K562 (cell line): ENCODE measurements around the gene STX12. TPM values are rescaled to one million over a fixed set of nuclear protein-coding genes. Genes with fewer than 3 reads are reported as not detected.

ENCODE experiments used
- AFF4 ChIP-seq: sonication (generic); formaldehyde crosslinking; IDR thresholded peaks from 2 replicates; pipeline ENCODE4 v1.8.0; 2023; ENCODE audit warnings: mild to moderate bottlenecking, missing genetic modification reagents
- BACH1 ChIP-seq: fragments of 200-800 bp; sonication (Bioruptor generic); IDR thresholded peaks from 2 replicates; pipeline ENCODE4 v1.6.1; 2016; ENCODE audit warnings: missing genetic modification characterization, missing compliant biosample characterization
- CREBBP ChIP-seq: IDR thresholded peaks from one replicate; pipeline ENCODE4 v1.6.1; 2012; ENCODE audit warnings: low read depth, mild to moderate bottlenecking, control low read depth, inconsistent platforms, low read length
- ELF1 ChIP-seq: fragments of 200-800 bp; sonication (Bioruptor generic); IDR thresholded peaks from 2 replicates; pipeline ENCODE4 v1.6.1; 2016; ENCODE audit warnings: missing genetic modification characterization, missing compliant biosample characterization
- EP300 ChIP-seq: IDR thresholded peaks from 2 replicates; pipeline ENCODE4 v1.6.1; 2012; ENCODE audit warnings: low read length, improper control_type of control experiment
- EWSR1 ChIP-seq: fragments of 450-650 bp; IDR thresholded peaks from 2 replicates; pipeline ENCODE4 v1.6.1; 2018; ENCODE audit warnings: borderline replicate concordance, mild to moderate bottlenecking, low read depth, moderate library complexity; ENCODE audit not compliant: partially characterized antibody
- EZH2 ChIP-seq: IDR thresholded peaks from 2 replicates; pipeline ENCODE4 v1.6.1; 2012; ENCODE audit warnings: low read depth, mild to moderate bottlenecking, inconsistent platforms, low read length, borderline replicate concordance
- IRF1 ChIP-seq: sonication (generic); formaldehyde crosslinking; IDR thresholded peaks from 2 replicates; pipeline ENCODE4 v1.8.0; 2022; ENCODE audit warnings: missing genetic modification reagents, mild to moderate bottlenecking, borderline replicate concordance
- KAT2B ChIP-seq: IDR thresholded peaks from one replicate; pipeline ENCODE4 v1.6.1; 2012; ENCODE audit warnings: low read depth, mild to moderate bottlenecking, control low read depth, inconsistent platforms, low read length, moderate library complexity
- MNT ChIP-seq, 2 experiments: fragments of 450-650 bp; conservative IDR thresholded peaks; 2 replicates each; pipeline ENCODE4 v1.6.1; 2017; ENCODE audit warnings: mild to moderate bottlenecking in 2 of 2, moderate library complexity in 2 of 2
- NR2C1 ChIP-seq, 2 experiments: fragments of 450-650 bp; IDR thresholded peaks; 2 replicates each; pipeline ENCODE4 v1.6.1; 2017; ENCODE audit warnings: mild to moderate bottlenecking in 2 of 2, antibody characterized with exemption in 1 of 2, inconsistent platforms in 1 of 2, missing compliant biosample characterization in 1 of 2, missing genetic modification characterization in 1 of 2
- TAF1 ChIP-seq: IDR thresholded peaks from 2 replicates; pipeline ENCODE4 v1.6.1; 2011; ENCODE audit warnings: mild to moderate bottlenecking, low read length, moderate library complexity; ENCODE audit not compliant: insufficient read depth, control insufficient read depth, severe bottlenecking; ENCODE audit errors: extremely low read depth
- ZBTB1 ChIP-seq: sonication (generic); formaldehyde crosslinking; IDR thresholded peaks from 2 replicates; pipeline ENCODE4 v1.8.1; 2023; ENCODE audit warnings: missing genetic modification reagents, low read depth, mild to moderate bottlenecking, borderline replicate concordance
- ZHX1 ChIP-seq: fragments of 150-350 bp; conservative IDR thresholded peaks from 2 replicates; pipeline ENCODE4 v1.6.1; 2014; ENCODE audit warnings: low read length
- ZKSCAN3 ChIP-seq: fragments of 250-450 bp; sonication (Bioruptor Pico); IDR thresholded peaks from 2 replicates; pipeline ENCODE4 v1.4.0; 2020
- ZNF197 ChIP-seq: fragments of 200-800 bp; sonication (Bioruptor generic); IDR thresholded peaks from 2 replicates; pipeline ENCODE4 v1.6.1; 2016; ENCODE audit warnings: low read depth, missing genetic modification characterization, missing compliant biosample characterization
- ZNF316 ChIP-seq: fragments of 450-650 bp; IDR thresholded peaks from 2 replicates; pipeline ENCODE4 v1.6.1; 2016
- ZNF644 ChIP-seq: fragments of 200-800 bp; sonication (Bioruptor generic); IDR thresholded peaks from 2 replicates; pipeline ENCODE4 v1.6.1; 2016; ENCODE audit warnings: low read depth, missing genetic modification characterization, missing compliant biosample characterization
- polyA plus RNA-seq, 8 experiments: library from polyadenylated mRNA; depleted of rRNA in 4 of 8; stranded (reverse) in 5 of 8; unstranded in 3 of 8; fragments of >200 nt; fragmentation: Nextera tagmentation in 2 of 8; fragmentation: Illumina TruSeq in 1 of 8; extraction: Ambion mirVana in 2 of 8; extraction: Trizol in 1 of 8; gene quantifications; 2 replicates each; pipeline versions ENCODE4 v1.2.1 to v1.2.3, GENCODE V29; 2011 to 2014; ENCODE audit warnings: inconsistent platforms in 1 of 8, missing spikeins in 1 of 8
- total RNA-seq, 7 experiments: library from RNA; depleted of rRNA in 6 of 7; stranded (reverse); fragments of >200 nt in 6 of 7; fragmentation: Illumina TruSeq in 2 of 7; extraction: Trizol in 2 of 7; gene quantifications; 2 replicates each; pipeline versions ENCODE4 v1.2.1 to v1.2.3, GENCODE V29; 2011 to 2021; ENCODE audit warnings: low replicate concordance in 1 of 7

The STX12 gene
- total and polyA plus RNA-seq, 9 of the 15 experiments (the other 6 are each of a cell fraction or from before 2014, with no cell fraction given), result 16.9 to 31.3 (median 25.7) TPM

- TF ChIP-seq EP300 (peak; percentile 44), KAT2B (no peak), ZKSCAN3 (CRISPR knock-in tag) (no peak), CREBBP (no peak), AFF4 (CRISPR knock-in tag) (no peak; the same call in 1 of the 2 replicates), ZHX1 (peak; percentile 91; the same call in 1 of the 2 replicates), IRF1 (no peak), MNT (conservative IDR thresholded peaks at IDR 0.05) (peak; percentile 83 to 89), TAF1 (peak; percentile 74), ZNF197 (CRISPR knock-in tag) (no peak), ZBTB1 (CRISPR knock-in tag) (no peak), ELF1 (tag) (no peak), BACH1 (tag) (no peak), NR2C1 (IDR thresholded peaks at IDR 0.05) (no peak), NR2C1 (tag; IDR thresholded peaks at IDR 0.05) (no peak), ZNF316 (no peak), EWSR1 (no peak), EZH2 (no peak), ZNF644 (tag) (no peak)
Observed at GRCh38 chr1:27725374-27726172, 47.4 kb upstream of the STX12 start, which contains the start of gene FAM76A (continued).
